Measurements from ENCODE around the gene MINDY2.

DNA sequence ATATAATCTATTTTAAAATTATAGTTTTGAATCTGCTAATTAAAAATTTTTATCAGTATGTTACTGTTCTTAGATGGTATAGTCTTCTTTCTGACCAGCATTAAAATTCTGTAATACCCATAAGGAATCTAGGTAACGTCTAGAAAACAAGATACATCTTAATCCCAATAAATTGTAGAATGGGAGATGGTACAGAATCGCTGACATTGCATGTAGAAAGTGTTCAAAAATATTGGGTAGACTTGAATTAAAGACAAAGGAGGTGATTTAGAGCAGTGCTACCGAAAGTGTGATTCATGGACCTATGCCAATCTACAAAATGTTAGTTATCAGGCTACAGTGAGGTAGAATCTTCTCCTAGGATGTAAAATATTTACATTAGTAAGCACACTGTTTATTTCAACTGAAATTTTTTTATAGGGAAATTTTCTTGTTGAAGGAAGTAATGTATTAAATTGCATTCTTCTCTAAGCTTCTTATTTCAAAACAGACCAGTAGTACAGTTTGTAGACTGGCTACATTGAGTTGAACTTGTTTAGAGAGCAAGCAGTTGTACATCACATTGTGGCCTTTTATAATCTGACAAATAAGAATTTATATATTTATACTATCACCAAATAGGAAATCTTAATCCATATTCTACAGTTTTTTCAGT is 17.1 kb downstream of the MINDY2 start:
- no peak for TF ChIP-seq POLR2A (IDR thresholded peaks at IDR 0.05)
- TF ChIP-seq, protein P1, sequence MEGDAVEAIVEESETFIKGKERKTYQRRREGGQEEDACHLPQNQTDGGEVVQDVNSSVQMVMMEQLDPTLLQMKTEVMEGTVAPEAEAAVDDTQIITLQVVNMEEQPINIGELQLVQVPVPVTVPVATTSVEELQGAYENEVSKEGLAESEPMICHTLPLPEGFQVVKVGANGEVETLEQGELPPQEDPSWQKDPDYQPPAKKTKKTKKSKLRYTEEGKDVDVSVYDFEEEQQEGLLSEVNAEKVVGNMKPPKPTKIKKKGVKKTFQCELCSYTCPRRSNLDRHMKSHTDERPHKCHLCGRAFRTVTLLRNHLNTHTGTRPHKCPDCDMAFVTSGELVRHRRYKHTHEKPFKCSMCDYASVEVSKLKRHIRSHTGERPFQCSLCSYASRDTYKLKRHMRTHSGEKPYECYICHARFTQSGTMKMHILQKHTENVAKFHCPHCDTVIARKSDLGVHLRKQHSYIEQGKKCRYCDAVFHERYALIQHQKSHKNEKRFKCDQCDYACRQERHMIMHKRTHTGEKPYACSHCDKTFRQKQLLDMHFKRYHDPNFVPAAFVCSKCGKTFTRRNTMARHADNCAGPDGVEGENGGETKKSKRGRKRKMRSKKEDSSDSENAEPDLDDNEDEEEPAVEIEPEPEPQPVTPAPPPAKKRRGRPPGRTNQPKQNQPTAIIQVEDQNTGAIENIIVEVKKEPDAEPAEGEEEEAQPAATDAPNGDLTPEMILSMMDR (IDR thresholded peaks at IDR 0.05 in 8 of 11, conservative IDR thresholded peaks at IDR 0.05 in 3 of 11) = no peak
- no peak for TF ChIP-seq POLR2AphosphoS5 (IDR thresholded peaks at IDR 0.05)
